PFSK-1 (cell line): ENCODE results near the gene SPATA25.

ENCODE experiments used
- FOXP2 ChIP-seq: optimal IDR thresholded peaks from 2 replicates; pipeline ENCODE3; 2011; ENCODE audit warnings: borderline replicate concordance, control low read depth, inconsistent platforms; ENCODE audit not compliant: insufficient read depth; ENCODE audit errors: extremely low read length, extremely low read depth
- POLR2AphosphoS5 ChIP-seq: IDR thresholded peaks from 2 replicates; pipeline ENCODE4 v1.6.1; 2012; ENCODE audit warnings: low read depth, mild to moderate bottlenecking, control low read depth, low read length, moderate library complexity
- REST ChIP-seq, 2 experiments: IDR thresholded peaks; 2 replicates each; pipeline versions ENCODE4 v1.6.1 to v1.8.0; 2011 to 2012; ENCODE audit warnings: low read depth in 2 of 2, low read length in 2 of 2, control low read depth in 1 of 2, inconsistent platforms in 1 of 2, mild to moderate bottlenecking in 1 of 2, moderate library complexity in 1 of 2; ENCODE audit not compliant: insufficient read depth in 1 of 2
- SIN3A ChIP-seq: IDR thresholded peaks from 2 replicates; pipeline ENCODE4 v1.6.1; 2012; ENCODE audit warnings: mild to moderate bottlenecking, low read length, moderate library complexity, borderline replicate concordance; ENCODE audit not compliant: insufficient read depth
- TAF1 ChIP-seq: IDR thresholded peaks from 2 replicates; pipeline ENCODE4 v1.6.1; 2012; ENCODE audit warnings: low read length, control low read depth, borderline replicate concordance; ENCODE audit not compliant: insufficient read depth

The SPATA25 gene

GRCh38 chr20:45882469-45883099 is 4.8 kb downstream of the SPATA25 start:
- TF ChIP-seq TAF1 (no peak), REST (IDR thresholded peaks at IDR 0.05; ENCODE audit: insufficient read depth in 1 of 2, low read depth in 2 of 2, low read length in 2 of 2) (peak in 1 of 2 experiments; percentile 61; a peak in 1 of 4 replicates)

- TF ChIP-seq TAF1 (peak; percentile 89), FOXP2 (no peak), REST (IDR thresholded peaks at IDR 0.05; ENCODE audit: insufficient read depth in 1 of 2, low read depth in 2 of 2, low read length in 2 of 2) (0 out of 4 replicates have a peak, but pooled peaks have one; percentile 14 to 52), SIN3A (no peak), POLR2AphosphoS5 (peak; percentile 95)
These were observed 6.2 kb downstream of the SPATA25 start, which contains the start of gene ZSWIM1 for GRCh38 chr20:45880988-45881788. Gene ZSWIM1 (plus strand): TSS chr20:45881227. CDS start chr20:45882593, 1,366 bp downstream.

- TF ChIP-seq POLR2AphosphoS5 (no peak), FOXP2 (no peak), SIN3A (no peak), REST (IDR thresholded peaks at IDR 0.05; ENCODE audit: insufficient read depth in 1 of 2, low read depth in 2 of 2, low read length in 2 of 2) (no peak), TAF1 (no peak)
These were observed 9.2 kb downstream of the SPATA25 start for GRCh38 chr20:45878076-45878761.

GRCh38 chr20:45874576-45874975 is 12.8 kb downstream of the SPATA25 start:
- TF ChIP-seq TAF1 (no peak), SIN3A (no peak), REST (IDR thresholded peaks at IDR 0.05; ENCODE audit: insufficient read depth in 1 of 2, low read depth in 2 of 2, low read length in 2 of 2) (no peak), POLR2AphosphoS5 (no peak), FOXP2 (no peak)
